ENCODE data around the gene DTNB.
"Not testable (repeated sequence)": the region's sequence is repeated elsewhere in the genome, so short reads cannot be mapped to it uniquely, and the experiment has no call there.

The DTNB gene

DNA sequence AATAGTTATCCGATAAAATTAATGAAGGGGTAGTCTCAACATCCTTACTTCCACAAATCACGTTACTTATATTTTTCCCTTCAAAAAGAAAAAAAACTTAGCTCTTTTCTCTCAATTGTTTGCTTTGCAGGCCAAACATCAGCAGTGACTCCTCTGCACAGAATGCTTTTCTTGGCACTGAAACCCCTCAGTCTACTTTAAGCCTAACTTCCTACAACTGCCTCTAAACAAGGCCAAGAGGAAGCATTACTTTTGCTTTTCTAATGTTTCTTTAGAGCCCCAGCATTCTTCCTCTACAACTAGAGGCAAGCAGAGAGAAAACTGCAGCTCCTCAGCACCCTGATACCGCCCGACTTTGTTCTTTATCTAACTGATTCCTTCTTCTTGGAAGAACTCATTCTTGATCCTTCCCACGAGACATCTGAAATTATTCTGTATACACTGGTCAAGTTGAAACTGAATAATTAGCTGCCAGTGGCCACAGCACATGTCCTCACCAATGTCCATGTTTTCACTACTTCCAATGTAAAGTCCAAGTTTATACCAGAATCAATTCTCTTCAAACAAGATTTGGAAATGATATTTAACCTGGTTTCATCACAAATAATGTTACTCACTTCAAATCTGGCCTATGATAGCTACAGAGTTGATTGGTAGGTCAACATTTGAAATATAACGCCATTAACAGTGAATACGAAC, 55.3 kb downstream of the DTNB start:
- no peak overlapping the region for H3K4me3 ChIP-seq (ENCODE audit: low read length)
- H3K27ac ChIP-seq (ENCODE audit: low read depth, low read length), result no peak overlapping the region
- no peak overlapping the region for H3K9ac ChIP-seq (ENCODE audit: low read length)
- no peaks in the 10 kb centered on the region for H3K4me1 ChIP-seq (ENCODE audit: control insufficient read depth, insufficient read depth, low read length)
- H3K27me3 ChIP-seq (ENCODE audit: control insufficient read depth, insufficient read depth, low read length), result no peaks in the 10 kb centered on the region
- no peaks in the 10 kb centered on the region for H3K36me3 ChIP-seq (ENCODE audit: control insufficient read depth, insufficient read depth, low read length)

DNA sequence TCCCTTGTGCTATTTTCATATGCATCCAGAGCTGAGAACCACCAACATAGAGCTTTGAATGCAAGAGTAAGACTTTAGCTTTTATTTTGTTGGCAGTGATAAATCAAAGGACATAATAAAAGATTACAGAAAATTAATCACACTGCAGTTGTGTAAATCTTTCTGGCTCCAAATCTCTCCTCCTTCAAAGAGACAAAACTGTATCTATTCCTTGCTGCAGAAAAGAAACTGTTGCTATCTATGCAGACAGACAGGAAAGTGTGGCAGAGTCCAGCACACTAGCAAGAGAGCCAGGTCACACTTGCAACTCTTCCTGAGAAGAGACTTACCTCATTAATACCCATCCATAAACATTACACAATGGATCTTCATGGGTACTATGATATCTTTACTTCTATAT, 57.5 kb downstream of the DTNB start:
- no peaks in the 10 kb centered on the region for H3K27me3 ChIP-seq (ENCODE audit: control insufficient read depth, insufficient read depth, low read length)
- H3K4me1 ChIP-seq (ENCODE audit: control insufficient read depth, insufficient read depth, low read length), result no peaks in the 10 kb centered on the region
- H3K36me3 ChIP-seq (ENCODE audit: control insufficient read depth, insufficient read depth, low read length), result no peaks in the 10 kb centered on the region
- no peak overlapping the region for H3K9ac ChIP-seq (ENCODE audit: low read length)
- H3K27ac ChIP-seq (ENCODE audit: low read depth, low read length), result no peak overlapping the region
- no peak overlapping the region for H3K4me3 ChIP-seq (ENCODE audit: low read length)

DNA sequence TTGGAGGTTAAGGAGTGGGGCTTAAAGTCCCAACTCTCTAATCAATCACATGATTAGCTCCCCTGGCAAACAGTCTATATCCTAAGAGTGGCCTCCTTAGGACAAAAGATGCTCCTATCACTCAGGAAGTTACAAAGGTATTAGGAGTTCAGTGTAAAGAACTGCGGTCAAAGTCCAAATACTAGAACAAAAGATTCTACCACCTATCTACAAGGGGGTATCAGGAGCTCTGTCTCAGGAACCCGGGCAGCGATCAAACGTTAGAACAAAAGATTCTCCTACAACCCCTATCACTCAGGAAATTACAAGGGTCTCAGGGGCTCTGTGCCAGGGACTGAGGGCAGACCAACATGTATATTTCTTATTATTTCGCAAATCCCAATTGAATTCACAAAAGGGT, 58.0 kb downstream of the DTNB start:
- no peak overlapping the region for H3K4me3 ChIP-seq (ENCODE audit: low read length)
- H3K27me3 ChIP-seq (ENCODE audit: control insufficient read depth, insufficient read depth, low read length), result no peaks in the 10 kb centered on the region
- no peaks in the 10 kb centered on the region for H3K4me1 ChIP-seq (ENCODE audit: control insufficient read depth, insufficient read depth, low read length)
- no peaks in the 10 kb centered on the region for H3K36me3 ChIP-seq (ENCODE audit: control insufficient read depth, insufficient read depth, low read length)
- H3K27ac ChIP-seq (ENCODE audit: low read depth, low read length), result no peak overlapping the region
- H3K9ac ChIP-seq (ENCODE audit: low read length), result no peak overlapping the region

DNA sequence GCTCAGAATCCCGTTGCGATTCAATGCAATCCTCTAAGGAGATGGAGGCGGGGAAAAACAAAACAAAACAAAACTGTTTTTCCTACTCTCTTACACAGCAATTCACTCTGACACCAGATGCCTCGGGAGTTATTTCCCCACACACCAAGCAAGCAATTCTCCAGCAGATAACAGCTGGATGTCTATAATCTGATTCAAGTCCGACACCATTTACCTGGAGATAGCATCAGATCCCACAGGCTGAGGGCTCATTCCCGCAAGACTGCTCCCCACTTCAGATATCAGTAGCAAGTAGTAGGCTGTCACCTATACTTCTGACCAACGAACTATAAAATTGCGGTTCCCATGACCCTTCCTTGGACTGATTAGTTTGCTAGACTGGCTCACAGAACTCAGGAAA, 58.7 kb downstream of the DTNB start:
- H3K27ac ChIP-seq (ENCODE audit: low read depth, low read length), result no peak overlapping the region
- no peaks in the 10 kb centered on the region for H3K27me3 ChIP-seq (ENCODE audit: control insufficient read depth, insufficient read depth, low read length)
- no peak overlapping the region for H3K9ac ChIP-seq (ENCODE audit: low read length)
- no peaks in the 10 kb centered on the region for H3K4me1 ChIP-seq (ENCODE audit: control insufficient read depth, insufficient read depth, low read length)
- H3K36me3 ChIP-seq (ENCODE audit: control insufficient read depth, insufficient read depth, low read length), result no peaks in the 10 kb centered on the region
- H3K4me3 ChIP-seq (ENCODE audit: low read length), result no peak overlapping the region

DNA sequence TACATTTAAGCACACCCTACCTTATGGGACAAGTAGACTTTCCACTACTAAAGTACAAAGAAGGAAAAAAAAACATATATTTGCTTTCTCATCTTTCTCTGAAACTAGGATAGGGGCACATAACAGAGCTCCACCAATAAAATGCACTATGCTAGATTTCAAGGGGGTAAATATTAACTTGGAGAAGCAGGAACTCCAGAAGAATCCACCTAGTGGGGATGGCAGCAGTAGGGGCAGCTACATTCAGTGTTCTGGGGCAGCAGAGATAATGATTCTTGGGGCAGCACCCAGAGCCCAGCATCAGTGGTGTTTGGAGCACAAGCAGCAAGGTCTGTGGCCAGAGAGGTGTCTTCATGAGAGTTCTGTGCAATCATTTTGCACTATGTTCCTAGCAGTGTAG, 64.7 kb downstream of the DTNB start:
- no peaks in the 10 kb centered on the region for H3K4me1 ChIP-seq (ENCODE audit: control insufficient read depth, insufficient read depth, low read length)
- no peaks in the 10 kb centered on the region for H3K36me3 ChIP-seq (ENCODE audit: control insufficient read depth, insufficient read depth, low read length)
- no peak overlapping the region for H3K9ac ChIP-seq (ENCODE audit: low read length)
- H3K4me3 ChIP-seq (ENCODE audit: low read length), result no peak overlapping the region
- no peaks in the 10 kb centered on the region for H3K27me3 ChIP-seq (ENCODE audit: control insufficient read depth, insufficient read depth, low read length)
- no peak overlapping the region for H3K27ac ChIP-seq (ENCODE audit: low read depth, low read length)

DNA sequence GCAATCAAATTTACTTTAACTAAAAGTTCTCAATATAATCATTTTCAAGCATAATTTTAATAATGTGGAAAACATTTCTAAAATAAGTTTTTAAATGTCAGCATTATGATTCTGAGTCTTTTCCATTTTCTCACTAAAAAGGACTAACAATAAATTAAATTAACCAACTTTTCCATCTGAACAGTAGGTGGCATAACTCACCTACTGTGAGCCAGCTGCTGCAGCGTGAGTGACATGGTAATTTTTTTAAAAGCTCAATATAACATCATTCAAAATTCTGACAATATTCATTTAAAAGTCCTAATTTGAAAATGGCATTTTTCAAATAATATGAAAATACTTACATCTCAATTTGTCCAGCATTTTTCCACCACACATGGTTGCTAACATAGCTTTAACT, 66.5 kb downstream of the DTNB start:
- H3K27me3 ChIP-seq (ENCODE audit: control insufficient read depth, insufficient read depth, low read length), result no peaks in the 10 kb centered on the region
- H3K9ac ChIP-seq (ENCODE audit: low read length), result no peak overlapping the region
- H3K36me3 ChIP-seq (ENCODE audit: control insufficient read depth, insufficient read depth, low read length), result no peaks in the 10 kb centered on the region
- H3K27ac ChIP-seq (ENCODE audit: low read depth, low read length), result no peak overlapping the region
- H3K4me1 ChIP-seq (ENCODE audit: control insufficient read depth, insufficient read depth, low read length), result no peaks in the 10 kb centered on the region
- H3K4me3 ChIP-seq (ENCODE audit: low read length), result no peak overlapping the region

DNA sequence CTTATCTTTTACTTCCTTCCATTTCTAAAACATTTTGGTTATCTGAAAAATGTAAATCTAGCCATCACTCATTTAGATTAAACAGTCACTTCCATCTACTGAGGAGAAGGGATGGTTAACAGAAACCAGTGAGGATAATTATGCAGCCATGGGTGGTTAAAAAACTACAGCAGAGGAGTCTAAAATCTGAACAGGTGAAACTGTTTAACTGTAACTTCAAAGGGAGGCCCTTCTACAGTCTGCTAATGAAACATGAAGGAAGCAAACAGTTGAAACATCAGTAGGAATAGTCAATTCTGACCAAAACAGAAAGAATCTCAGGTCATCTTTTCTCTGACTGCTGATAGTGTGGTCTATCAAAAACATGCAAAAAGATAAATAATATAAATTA, 71.0 kb downstream of the DTNB start:
- Histone ChIP-seq H3K9ac (ENCODE audit: low read length) (no peak overlapping the region), H3K27me3 (ENCODE audit: control insufficient read depth, insufficient read depth, low read length) (no peaks in the 10 kb centered on the region), H3K36me3 (ENCODE audit: control insufficient read depth, insufficient read depth, low read length) (no peaks in the 10 kb centered on the region), H3K4me3 (ENCODE audit: low read length) (no peak overlapping the region), H3K4me1 (ENCODE audit: control insufficient read depth, insufficient read depth, low read length) (no peaks in the 10 kb centered on the region), H3K27ac (ENCODE audit: low read depth, low read length) (no peak overlapping the region)

DNA sequence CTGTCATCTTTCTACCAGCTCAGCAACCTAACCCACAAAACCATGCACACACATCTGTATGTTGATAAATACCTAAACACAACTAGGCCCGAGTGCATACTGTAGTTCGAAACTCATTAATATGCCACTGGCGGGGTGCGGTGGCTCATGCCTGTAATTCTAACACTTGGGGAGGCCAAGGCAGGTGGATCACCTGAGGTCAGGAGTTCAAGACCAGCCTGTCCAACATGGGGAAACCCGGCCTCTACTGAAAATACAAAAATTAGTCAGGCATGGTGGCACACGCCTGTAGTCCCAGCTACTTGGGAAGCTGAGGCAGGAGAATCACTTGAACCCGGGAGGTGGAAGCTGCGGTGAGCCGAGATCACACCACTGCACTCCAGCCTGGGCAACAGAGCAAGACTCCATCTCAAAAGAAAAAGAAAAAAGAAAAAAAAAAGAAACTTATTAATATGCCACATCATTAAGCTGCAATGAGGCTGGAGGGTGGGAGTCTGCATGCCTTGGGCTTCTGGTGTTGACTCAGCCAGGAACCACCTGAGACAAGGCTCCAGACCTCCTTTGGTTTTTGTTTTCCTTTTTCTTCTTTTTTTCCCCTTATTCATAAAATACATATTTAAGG, 71.6 kb downstream of the DTNB start:
- not testable (repeated sequence) for H3K27ac ChIP-seq (ENCODE audit: low read depth, low read length); H3K4me3 ChIP-seq (ENCODE audit: low read length); H3K9ac ChIP-seq (ENCODE audit: low read length); H3K36me3 ChIP-seq (ENCODE audit: control insufficient read depth, insufficient read depth, low read length); H3K4me1 ChIP-seq (ENCODE audit: control insufficient read depth, insufficient read depth, low read length); H3K27me3 ChIP-seq (ENCODE audit: control insufficient read depth, insufficient read depth, low read length)

DNA sequence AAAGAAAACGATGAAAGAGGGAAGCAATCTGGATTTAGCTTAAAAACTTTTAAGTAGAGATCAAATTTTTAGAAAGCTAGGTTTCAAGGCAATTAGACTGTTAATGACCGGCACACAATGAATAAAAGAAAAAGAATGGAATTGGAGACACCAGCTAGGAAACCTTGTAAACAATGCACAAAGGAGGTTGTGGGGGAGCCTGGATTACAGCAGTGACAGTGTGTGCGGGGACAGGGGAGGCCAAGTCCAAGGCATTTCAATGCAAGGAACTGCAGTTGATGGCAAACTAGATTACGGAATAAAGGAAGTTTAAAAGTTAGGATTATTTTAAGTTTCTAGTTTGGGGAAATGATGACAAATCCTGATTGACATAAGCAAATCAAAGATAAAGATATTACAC, 74.5 kb downstream of the DTNB start:
- H3K27ac ChIP-seq (ENCODE audit: low read depth, low read length), result no peak overlapping the region
- H3K4me1 ChIP-seq (ENCODE audit: control insufficient read depth, insufficient read depth, low read length), result no peaks in the 10 kb centered on the region
- no peaks in the 10 kb centered on the region for H3K27me3 ChIP-seq (ENCODE audit: control insufficient read depth, insufficient read depth, low read length)
- H3K4me3 ChIP-seq (ENCODE audit: low read length), result no peak overlapping the region
- H3K9ac ChIP-seq (ENCODE audit: low read length), result no peak overlapping the region
- no peaks in the 10 kb centered on the region for H3K36me3 ChIP-seq (ENCODE audit: control insufficient read depth, insufficient read depth, low read length)

DNA sequence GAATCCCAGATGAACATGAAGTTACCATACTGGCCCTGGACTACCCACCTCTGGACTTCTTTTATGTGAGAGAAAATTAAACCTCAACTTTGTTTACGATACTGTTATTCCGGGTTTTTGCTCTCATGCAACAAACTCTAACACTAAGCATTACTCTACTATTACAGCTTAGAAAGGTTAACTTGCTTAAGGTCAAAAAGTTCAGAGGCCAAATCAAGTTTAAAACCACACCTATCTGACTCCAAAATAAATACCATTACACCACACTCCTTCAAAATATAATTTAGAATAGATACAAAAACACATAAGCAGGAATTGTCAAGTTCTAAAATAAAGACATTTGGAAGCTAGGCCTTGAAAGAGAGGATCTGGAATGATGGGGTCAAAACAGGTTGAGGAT, 75.0 kb downstream of the DTNB start:
- Histone ChIP-seq H3K36me3 (ENCODE audit: control insufficient read depth, insufficient read depth, low read length) (no peaks in the 10 kb centered on the region), H3K27me3 (ENCODE audit: control insufficient read depth, insufficient read depth, low read length) (no peaks in the 10 kb centered on the region), H3K4me3 (ENCODE audit: low read length) (no peak overlapping the region), H3K27ac (ENCODE audit: low read depth, low read length) (no peak overlapping the region), H3K9ac (ENCODE audit: low read length) (no peak overlapping the region), H3K4me1 (ENCODE audit: control insufficient read depth, insufficient read depth, low read length) (no peaks in the 10 kb centered on the region)

DNA sequence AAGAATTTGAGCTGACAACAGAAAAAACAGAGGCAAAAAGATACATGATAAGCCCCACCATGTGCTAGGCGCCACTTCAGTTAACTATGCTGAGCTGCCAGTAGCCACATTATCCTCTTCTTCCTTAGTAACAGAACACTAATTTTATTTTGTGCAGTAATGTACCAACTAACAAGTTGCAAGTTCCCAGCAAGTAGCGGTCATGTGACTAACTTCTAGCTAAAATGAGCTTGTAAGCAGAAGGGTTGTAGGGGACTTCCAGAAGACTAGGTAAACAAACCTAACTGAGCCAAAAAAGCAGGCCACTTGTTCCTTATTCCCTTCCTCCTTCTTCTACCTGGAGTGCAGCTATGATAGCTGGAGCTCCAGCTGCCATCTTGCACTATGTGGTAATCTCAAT, 75.5 kb downstream of the DTNB start:
- H3K36me3 ChIP-seq (ENCODE audit: control insufficient read depth, insufficient read depth, low read length), result no peaks in the 10 kb centered on the region
- no peak overlapping the region for H3K27ac ChIP-seq (ENCODE audit: low read depth, low read length)
- H3K4me3 ChIP-seq (ENCODE audit: low read length), result no peak overlapping the region
- H3K4me1 ChIP-seq (ENCODE audit: control insufficient read depth, insufficient read depth, low read length), result no peaks in the 10 kb centered on the region
- no peaks in the 10 kb centered on the region for H3K27me3 ChIP-seq (ENCODE audit: control insufficient read depth, insufficient read depth, low read length)
- no peak overlapping the region for H3K9ac ChIP-seq (ENCODE audit: low read length)

DNA sequence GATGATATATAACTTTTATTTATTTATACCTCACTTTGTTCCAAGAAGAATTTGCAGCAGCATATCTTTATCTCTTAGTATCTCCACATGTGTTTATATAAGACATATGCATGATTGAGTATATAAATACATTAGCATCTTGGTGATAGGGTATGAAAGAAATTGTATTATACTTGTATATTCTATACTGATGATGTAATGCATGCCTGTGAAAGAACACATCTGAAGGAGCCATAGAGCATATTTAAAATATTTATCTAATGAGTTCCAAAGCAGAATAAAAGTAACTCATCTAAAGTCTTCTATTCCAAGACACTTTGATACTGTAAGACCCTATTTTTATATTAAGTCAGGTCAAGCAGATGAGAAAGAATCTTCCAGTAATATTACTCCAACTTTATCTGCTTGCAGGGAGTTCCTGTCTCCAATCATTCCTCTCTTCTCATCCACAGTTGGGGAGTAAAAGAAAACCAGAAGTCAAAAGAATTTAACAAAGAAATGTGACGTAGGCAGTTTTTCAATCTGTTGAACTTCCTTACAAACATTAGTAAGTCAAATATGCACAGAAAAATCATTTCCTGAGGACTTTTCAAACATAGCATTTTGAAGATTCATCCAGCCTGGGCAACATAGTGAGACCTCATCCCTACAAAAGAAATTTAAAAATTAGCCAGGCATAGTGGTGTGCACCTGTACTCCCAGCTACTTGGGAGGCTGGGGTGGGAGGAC, 76.7 kb downstream of the DTNB start:
- Histone ChIP-seq H3K9ac (ENCODE audit: low read length) (no peak overlapping the region), H3K27ac (ENCODE audit: low read depth, low read length) (no peak overlapping the region), H3K36me3 (ENCODE audit: control insufficient read depth, insufficient read depth, low read length) (no peaks in the 10 kb centered on the region), H3K27me3 (ENCODE audit: control insufficient read depth, insufficient read depth, low read length) (no peaks in the 10 kb centered on the region), H3K4me1 (ENCODE audit: control insufficient read depth, insufficient read depth, low read length) (no peaks in the 10 kb centered on the region), H3K4me3 (ENCODE audit: low read length) (no peak overlapping the region)

DNA sequence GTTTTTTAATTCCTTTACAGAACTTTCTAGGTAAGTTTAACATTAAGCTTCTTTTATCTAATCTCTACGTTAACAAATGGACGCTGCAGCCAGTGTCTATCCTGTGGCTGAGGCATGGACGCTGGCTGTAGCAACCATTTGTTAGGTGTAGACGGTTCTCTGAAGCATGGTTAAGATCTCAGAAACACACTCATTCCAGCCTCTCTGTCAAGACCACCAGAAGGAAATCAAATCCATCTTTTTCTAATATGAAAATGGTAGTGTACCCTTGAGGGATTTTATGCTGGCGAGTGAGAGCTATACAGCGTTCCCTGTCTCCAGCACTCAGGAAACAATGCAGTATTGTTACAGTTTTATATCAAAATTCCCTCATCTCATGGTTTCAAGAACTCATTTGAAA, 78.0 kb downstream of the DTNB start:
- Histone ChIP-seq H3K36me3 (ENCODE audit: control insufficient read depth, insufficient read depth, low read length) (no peaks in the 10 kb centered on the region), H3K9ac (ENCODE audit: low read length) (no peak overlapping the region)

More for the DNA sequence above, 78.0 kb downstream of the DTNB start:
- Histone ChIP-seq H3K27me3 (ENCODE audit: control insufficient read depth, insufficient read depth, low read length) (no peaks in the 10 kb centered on the region), H3K27ac (ENCODE audit: low read depth, low read length) (no peak overlapping the region), H3K4me1 (ENCODE audit: control insufficient read depth, insufficient read depth, low read length) (no peaks in the 10 kb centered on the region), H3K4me3 (ENCODE audit: low read length) (no peak overlapping the region)

All from rectal smooth muscle tissue (tissue), 1 donor.